ENCODE results near the gene PTPRO. TPM values are rescaled to one million over a fixed set of nuclear protein-coding genes. Genes with fewer than 3 reads are reported as not detected.

Gene PTPRO
- total RNA-seq, 1 donor from 2014 or later = 3.7 TPM

GRCh38 chr12:15581006-15581405, 258.7 kb downstream of the PTPRO start:
- no peak for DNase-seq (ENCODE audit: low spot score)
- intact Hi-C loops (cut with DNase I) = loop anchor here (10.0 kb wide), 1 partner anchor 306 kb away; no protein-coding TSS in a partner anchor
- ATAC-seq = no peak

- no peak for DNase-seq (ENCODE audit: low spot score)
- ATAC-seq = no peak
- intact Hi-C loops (cut with DNase I) = loop anchor here (10.0 kb wide), 1 partner anchor 309 kb away; no protein-coding TSS in a partner anchor
Observed at GRCh38 chr12:15583804-15584203, 261.5 kb downstream of the PTPRO start.

- peak; percentile 61 for ATAC-seq
- no peak for DNase-seq (ENCODE audit: low spot score)
- intact Hi-C loops (cut with DNase I) = loop anchor here (10.0 kb wide), 1 partner anchor 310 kb away; no protein-coding TSS in a partner anchor
Observed at GRCh38 chr12:15584366-15585041, 262.2 kb downstream of the PTPRO start.

- intact Hi-C loops (cut with DNase I) = loop anchor here (5.0 to 10.0 kb wide), 2 partner anchors 268 to 315 kb away; no protein-coding TSS in a partner anchor
Observed at GRCh38 chr12:15589328-15590032, 267.2 kb downstream of the PTPRO start.

GRCh38 chr12:15590180-15590826, 268.0 kb downstream of the PTPRO start:
- ATAC-seq (peak; percentile 89), DNase-seq (ENCODE audit: low spot score) (no peak)

More at GRCh38 chr12:15589328-15590032, 267.2 kb downstream of the PTPRO start:
- DNase-seq (ENCODE audit: low spot score) = no peak
- no peak for ATAC-seq

GRCh38 chr12:15591811-15592210, 269.5 kb downstream of the PTPRO start:
- intact Hi-C loops (cut with DNase I) = loop anchor here (5.0 kb wide), 1 partner anchor 265 kb away; no protein-coding TSS in a partner anchor
- ATAC-seq (no peak), DNase-seq (ENCODE audit: low spot score) (no peak)

More at GRCh38 chr12:15590180-15590826, 268.0 kb downstream of the PTPRO start:
- intact Hi-C loops (cut with DNase I) = loop anchor here (5.0 kb wide), 1 partner anchor 267 kb away; no protein-coding TSS in a partner anchor

- intact Hi-C loops (cut with DNase I) = loop anchor here (5.0 kb wide), 1 partner anchor 264 kb away; no protein-coding TSS in a partner anchor
- ATAC-seq = no peak
Observed at GRCh38 chr12:15592934-15593333, 270.6 kb downstream of the PTPRO start.

GRCh38 chr12:15596174-15596573, 273.9 kb downstream of the PTPRO start:
- ATAC-seq = peak; percentile 31
- no peak for DNase-seq (ENCODE audit: low spot score)
- intact Hi-C loops (cut with DNase I) = no loop called here

More at GRCh38 chr12:15592934-15593333, 270.6 kb downstream of the PTPRO start:
- no peak for DNase-seq (ENCODE audit: low spot score)

GRCh38 chr12:15597125-15597830, 275.0 kb downstream of the PTPRO start:
- intact Hi-C loops (cut with DNase I) = no loop called here
- no peak for ATAC-seq
- no peak for DNase-seq (ENCODE audit: low spot score)

- intact Hi-C loops (cut with DNase I) = no loop called here
- ATAC-seq = peak; percentile 78
- DNase-seq (ENCODE audit: low spot score) = no peak
Observed at GRCh38 chr12:15599266-15600037, 277.1 kb downstream of the PTPRO start.

GRCh38 chr12:15600223-15600935, 278.1 kb downstream of the PTPRO start:
- DNase-seq (ENCODE audit: low spot score) = no peak
- intact Hi-C loops (cut with DNase I) = no loop called here
- ATAC-seq = no peak

GRCh38 chr12:15601210-15601800, 279.0 kb downstream of the PTPRO start:
- DNase-seq (ENCODE audit: low spot score) (no peak), ATAC-seq (no peak)
- intact Hi-C loops (cut with DNase I) = no loop called here

- intact Hi-C loops (cut with DNase I) = no loop called here
Observed at GRCh38 chr12:15602051-15602672, 279.9 kb downstream of the PTPRO start.

GRCh38 chr12:15603474-15604085, 281.3 kb downstream of the PTPRO start:
- no peak for ATAC-seq
- intact Hi-C loops (cut with DNase I) = no loop called here
- DNase-seq (ENCODE audit: low spot score) = no peak

More at GRCh38 chr12:15602051-15602672, 279.9 kb downstream of the PTPRO start:
- ATAC-seq (no peak), DNase-seq (ENCODE audit: low spot score) (no peak)

- no peak for DNase-seq (ENCODE audit: low spot score)
- peak; percentile 31 for ATAC-seq
- intact Hi-C loops (cut with DNase I) = no loop called here
Observed at GRCh38 chr12:15605881-15606590, 283.7 kb downstream of the PTPRO start.

- ATAC-seq = no peak
- DNase-seq (ENCODE audit: low spot score) = no peak
- intact Hi-C loops (cut with DNase I) = no loop called here
Observed at GRCh38 chr12:15608406-15608805, 286.1 kb downstream of the PTPRO start.

Data from sciatic nerve (tissue), 2 donors.